Measurements from ENCODE around the gene RHOBTB3.
"Not testable (repeated sequence)": the region's sequence is repeated elsewhere in the genome, so short reads cannot be mapped to it uniquely, and the experiment has no call there.

- not testable (repeated sequence) for TF ChIP-seq CTCF, POLR2A (IDR thresholded peaks at IDR 0.05)
Measured at GRCh38 chr5:95811126-95811423, 79.9 kb downstream of the RHOBTB3 start.
